HEK293T (cell line): Measurements from ENCODE around the gene GALNT5.
A peak's percentile ranks its signal among the peaks of the same experiment; 100 is the strongest.
"Not testable (repeated sequence)": the region's sequence is repeated elsewhere in the genome, so short reads cannot be mapped to it uniquely, and the experiment has no call there.

ENCODE experiments used
- CTCF ChIA-PET: fragments of 350-600 bp; formaldehyde crosslinking; extraction: SDS; loops from one replicate; lab custom pipeline; 2021; ENCODE audit warnings: antibody characterized with exemption, inconsistent platforms; lab: Yijun Ruan, JAX
- POLR2A ChIA-PET: fragments of 350-600 bp; formaldehyde crosslinking; extraction: SDS; loops from one replicate; lab custom pipeline; 2020; ENCODE audit warnings: antibody characterized with exemption, inconsistent platforms; lab: Yijun Ruan, JAX
- DNase-seq: peaks from one replicate; pipeline ENCODE4 v3.0.0; 2012; ENCODE audit warnings: mixed read lengths; ENCODE audit errors: extremely low spot score
- ARNT ChIP-seq: fragments of 450-650 bp; IDR thresholded peaks from 2 replicates; pipeline ENCODE4 v1.6.1; 2017; ENCODE audit warnings: mild to moderate bottlenecking
- BHLHE40 ChIP-seq: fragments of 450-650 bp; IDR thresholded peaks from 2 replicates; pipeline ENCODE4 v1.6.1; 2016; ENCODE audit warnings: mild to moderate bottlenecking, moderate library complexity, borderline replicate concordance
- CTBP1 ChIP-seq: fragments of 450-650 bp; IDR thresholded peaks from 2 replicates; pipeline ENCODE4 v1.6.1; 2016; ENCODE audit warnings: borderline replicate concordance
- ELF4 ChIP-seq: fragments of 450-650 bp; IDR thresholded peaks from 2 replicates; pipeline ENCODE4 v1.6.1; 2017; ENCODE audit warnings: antibody characterized with exemption
- FOXA1 ChIP-seq: fragments of 450-650 bp; IDR thresholded peaks from 2 replicates; pipeline ENCODE4 v1.6.1; 2016; ENCODE audit warnings: mild to moderate bottlenecking
- FOXK2 ChIP-seq: fragments of 450-650 bp; IDR thresholded peaks from 2 replicates; pipeline ENCODE4 v1.6.1; 2016; ENCODE audit warnings: mild to moderate bottlenecking
- FOXM1 ChIP-seq: fragments of 450-650 bp; IDR thresholded peaks from 2 replicates; pipeline ENCODE4 v1.6.1; 2017; ENCODE audit warnings: mild to moderate bottlenecking, borderline replicate concordance
- HDGF ChIP-seq: fragments of 450-650 bp; IDR thresholded peaks from 2 replicates; pipeline ENCODE4 v1.6.1; 2017; ENCODE audit warnings: antibody characterized with exemption, borderline replicate concordance
- L3MBTL2 ChIP-seq: fragments of 450-650 bp; conservative IDR thresholded peaks from 2 replicates; pipeline ENCODE4 v1.6.1; 2016; ENCODE audit warnings: mild to moderate bottlenecking
- LEF1 ChIP-seq: fragments of 450-650 bp; IDR thresholded peaks from 2 replicates; pipeline ENCODE4 v1.6.1; 2017; ENCODE audit warnings: mild to moderate bottlenecking, borderline replicate concordance
- NFRKB ChIP-seq: fragments of 450-650 bp; IDR thresholded peaks from 2 replicates; pipeline ENCODE4 v1.6.1; 2016; ENCODE audit warnings: mild to moderate bottlenecking, moderate library complexity
- PKNOX1 ChIP-seq: fragments of 450-650 bp; IDR thresholded peaks from 2 replicates; pipeline ENCODE4 v1.6.1; 2016
- SP1 ChIP-seq: fragments of 450-650 bp; IDR thresholded peaks from 2 replicates; pipeline ENCODE4 v1.6.1; 2017
- SUZ12 ChIP-seq: fragments of 450-650 bp; IDR thresholded peaks from 2 replicates; pipeline ENCODE4 v1.6.1; 2016; ENCODE audit warnings: mild to moderate bottlenecking
- TARDBP ChIP-seq: fragments of 450-650 bp; IDR thresholded peaks from 2 replicates; pipeline ENCODE4 v1.6.1; 2016
- ZNF384 ChIP-seq: fragments of 450-650 bp; IDR thresholded peaks from 2 replicates; pipeline ENCODE4 v1.6.1; 2016

Gene GALNT5

GRCh38 chr2:157336137-157337010 is 78.9 kb downstream of the GALNT5 start:
- peak; percentile 60 for DNase-seq
- POLR2A ChIA-PET, result no interaction called here
- TF ChIP-seq LEF1, result no peak
- TF ChIP-seq TARDBP, result no peak
- no peak for TF ChIP-seq ZNF384
- no peak for TF ChIP-seq FOXA1
- TF ChIP-seq FOXM1, result no peak
- no peak for TF ChIP-seq ARNT
- CTCF ChIA-PET, result interaction anchor here (0.6 to 2.7 kb wide), 16 partner anchors 10 to 1963 kb away, joined by 3 to 31 read pairs (median 3); partner anchors contain the start of genes ERMN and GALNT5

GRCh38 chr2:157337978-157338377 is 80.5 kb downstream of the GALNT5 start:
- ChIA-PET CTCF (no interaction called here), POLR2A (no interaction called here)
- no peak for DNase-seq
- TF ChIP-seq ZNF384, result no peak
- TF ChIP-seq LEF1, result no peak

- TF ChIP-seq LEF1 (no peak), HDGF (no peak), FOXK2 (no peak), FOXM1 (no peak)
- ChIA-PET POLR2A (no interaction called here), CTCF (no interaction called here)
- DNase-seq, result no peak
Observed at GRCh38 chr2:157339965-157340655, 82.6 kb downstream of the GALNT5 start.

- CTCF ChIA-PET, POLR2A ChIA-PET, DNase-seq: not testable (repeated sequence)
Observed at GRCh38 chr2:157341381-157341780, 83.9 kb downstream of the GALNT5 start.

- POLR2A ChIA-PET, result no interaction called here
- CTCF ChIA-PET, result interaction anchor here (1.2 kb wide), 1 partner anchor 9 kb away, joined by 5 read pairs; no protein-coding TSS in a partner anchor
- DNase-seq, result no peak
- TF ChIP-seq CTBP1 (no peak), SUZ12 (no peak), FOXM1 (no peak)
Observed at GRCh38 chr2:157345647-157346389, 88.3 kb downstream of the GALNT5 start.

- TF ChIP-seq CTBP1, result no peak
- no peak for TF ChIP-seq FOXK2
- no peak for TF ChIP-seq BHLHE40
- TF ChIP-seq LEF1, result no peak
- no peak for TF ChIP-seq SP1
- no peak for TF ChIP-seq ARNT
- TF ChIP-seq L3MBTL2, result no peak
- TF ChIP-seq ZNF384, result no peak
- no peak for TF ChIP-seq FOXA1
- no peak for TF ChIP-seq TARDBP
- no peak for TF ChIP-seq ELF4
- TF ChIP-seq SUZ12, result no peak
- TF ChIP-seq NFRKB, result no peak
- ChIA-PET POLR2A (no interaction called here), CTCF (no interaction called here)
- no peak for DNase-seq
Observed at GRCh38 chr2:157348291-157348921, 90.9 kb downstream of the GALNT5 start.

GRCh38 chr2:157349949-157350515 is 92.5 kb downstream of the GALNT5 start:
- CTCF ChIA-PET, result no interaction called here
- POLR2A ChIA-PET, result no interaction called here
- TF ChIP-seq FOXK2, result no peak
- no peak for TF ChIP-seq LEF1
- no peak for TF ChIP-seq ARNT
- no peak for TF ChIP-seq L3MBTL2
- no peak for TF ChIP-seq HDGF
- TF ChIP-seq BHLHE40, result no peak
- no peak for TF ChIP-seq NFRKB
- no peak for TF ChIP-seq ELF4
- no peak for TF ChIP-seq SP1
- TF ChIP-seq FOXA1, result no peak
- no peak for TF ChIP-seq FOXM1
- no peak for TF ChIP-seq SUZ12
- no peak for TF ChIP-seq ZNF384
- TF ChIP-seq PKNOX1, result no peak
- no peak for TF ChIP-seq TARDBP
- no peak for TF ChIP-seq CTBP1
- no peak for DNase-seq
